AG10803 (cell line): ENCODE data around the gene CCDC85A.
A peak's percentile ranks its signal among the peaks of the same experiment; 100 is the strongest.

Experiments
- DNase-seq: peaks from one replicate; pipeline ENCODE4 v3.0.0; 2010; ENCODE audit warnings: low read depth
- H3K4me3 ChIP-seq: 2 replicates; pipeline ENCODE4 v1.5.1; 2011; ENCODE audit warnings: mild to moderate bottlenecking, low read length, control low read depth
- CTCF ChIP-seq: conservative IDR thresholded peaks from 2 replicates; pipeline ENCODE4 v1.5.1; 2011; ENCODE audit warnings: mild to moderate bottlenecking, low read length, control low read depth, inconsistent platforms

The CCDC85A gene

GRCh38 chr2:56207760-56208159, 24.0 kb downstream of the CCDC85A start:
- no peak overlapping the region for H3K4me3 ChIP-seq
- TF ChIP-seq CTCF, result no peak
- DNase-seq, result no peak

- H3K4me3 ChIP-seq, result no peak overlapping the region
- no peak for TF ChIP-seq CTCF
- DNase-seq, result no peak
These were observed 24.6 kb downstream of the CCDC85A start for GRCh38 chr2:56208380-56208779.

- no peak for TF ChIP-seq CTCF
- DNase-seq, result peak; percentile 48
- no peak overlapping the region for H3K4me3 ChIP-seq
These were observed 25.9 kb downstream of the CCDC85A start for GRCh38 chr2:56209701-56210100.

GRCh38 chr2:56210291-56210690, 26.5 kb downstream of the CCDC85A start:
- TF ChIP-seq CTCF, result no peak
- DNase-seq, result no peak
- H3K4me3 ChIP-seq, result no peak overlapping the region

- no peak for DNase-seq
- H3K4me3 ChIP-seq, result no peak overlapping the region
- no peak for TF ChIP-seq CTCF
These were observed 27.3 kb downstream of the CCDC85A start for GRCh38 chr2:56211048-56211447.

- DNase-seq, result no peak
- TF ChIP-seq CTCF, result no peak
- H3K4me3 ChIP-seq, result no peak overlapping the region
These were observed 32.1 kb downstream of the CCDC85A start for GRCh38 chr2:56215911-56216310.

- no peak for DNase-seq
- no peak overlapping the region for H3K4me3 ChIP-seq
- TF ChIP-seq CTCF, result no peak; the same call in 1 of the 2 replicates
These were observed 33.3 kb downstream of the CCDC85A start for GRCh38 chr2:56217106-56217505.
